PC-9 (cell line): ENCODE results near the gene CFAP77.

Experiments
- EZH2 ChIP-seq: fragments of 200-600 bp; sonication (generic); IDR thresholded peaks from 2 replicates; pipeline ENCODE4 v1.8.0; 2017; ENCODE audit warnings: antibody characterized with exemption, low read depth
- TF ChIP-seq, protein P1 (sequence below): fragments of 200-600 bp; sonication (generic); conservative IDR thresholded peaks from 2 replicates; pipeline ENCODE4 v1.6.1; 2017; ENCODE audit warnings: mixed run types, antibody characterized with exemption, mild to moderate bottlenecking, moderate library complexity

DNA sequence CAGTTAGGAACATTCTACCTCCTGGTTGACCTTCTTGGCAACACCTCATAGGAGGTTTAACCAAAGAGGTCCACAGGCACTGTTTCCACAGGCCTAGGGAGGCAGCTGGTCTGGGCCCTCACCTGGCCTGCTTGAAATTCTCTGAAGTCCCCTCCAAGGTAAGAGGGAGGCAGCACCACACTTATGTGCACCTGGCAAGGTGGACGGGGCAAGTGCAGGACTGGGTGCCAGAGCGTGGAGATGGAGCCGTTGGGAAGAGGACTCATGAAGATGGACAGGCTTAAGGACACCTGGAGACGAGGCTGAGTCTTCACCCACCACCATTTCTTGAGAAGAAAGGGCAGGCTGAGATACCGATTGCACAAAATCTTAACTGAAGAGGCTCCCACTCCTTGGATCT, 165.8 kb downstream of the CFAP77 start:
- TF ChIP-seq, protein P1, sequence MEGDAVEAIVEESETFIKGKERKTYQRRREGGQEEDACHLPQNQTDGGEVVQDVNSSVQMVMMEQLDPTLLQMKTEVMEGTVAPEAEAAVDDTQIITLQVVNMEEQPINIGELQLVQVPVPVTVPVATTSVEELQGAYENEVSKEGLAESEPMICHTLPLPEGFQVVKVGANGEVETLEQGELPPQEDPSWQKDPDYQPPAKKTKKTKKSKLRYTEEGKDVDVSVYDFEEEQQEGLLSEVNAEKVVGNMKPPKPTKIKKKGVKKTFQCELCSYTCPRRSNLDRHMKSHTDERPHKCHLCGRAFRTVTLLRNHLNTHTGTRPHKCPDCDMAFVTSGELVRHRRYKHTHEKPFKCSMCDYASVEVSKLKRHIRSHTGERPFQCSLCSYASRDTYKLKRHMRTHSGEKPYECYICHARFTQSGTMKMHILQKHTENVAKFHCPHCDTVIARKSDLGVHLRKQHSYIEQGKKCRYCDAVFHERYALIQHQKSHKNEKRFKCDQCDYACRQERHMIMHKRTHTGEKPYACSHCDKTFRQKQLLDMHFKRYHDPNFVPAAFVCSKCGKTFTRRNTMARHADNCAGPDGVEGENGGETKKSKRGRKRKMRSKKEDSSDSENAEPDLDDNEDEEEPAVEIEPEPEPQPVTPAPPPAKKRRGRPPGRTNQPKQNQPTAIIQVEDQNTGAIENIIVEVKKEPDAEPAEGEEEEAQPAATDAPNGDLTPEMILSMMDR: no peak
- TF ChIP-seq EZH2: no peak
